ENCODE results near the gene CD109. TPM values are rescaled to one million over a fixed set of nuclear protein-coding genes. Genes with fewer than 3 reads are reported as not detected.
"Not testable (repeated sequence)": the region's sequence is repeated elsewhere in the genome, so short reads cannot be mapped to it uniquely, and the experiment has no call there.

Gene CD109
- total RNA-seq, 1 donor from 2014 or later = 27.4 TPM

GRCh38 chr6:73679009-73679408 lies 17.0 kb upstream of the CD109 start:
- Histone ChIP-seq H3K36me3 (ENCODE audit: control insufficient read depth, insufficient read depth, low read length) (no peaks in the 10 kb centered on the region), H3K4me3 (ENCODE audit: low read depth, low read length) (no peak overlapping the region), H3K27me3 (ENCODE audit: control insufficient read depth, insufficient read depth, low read length) (no peaks in the 10 kb centered on the region)
- TF ChIP-seq CTCF (IDR thresholded peaks at IDR 0.05; ENCODE audit: insufficient read depth, low read length, severe bottlenecking) = no peak
- DNase-seq (ENCODE audit: low read depth) (no peak), FAIRE-seq (no peak)

DNA sequence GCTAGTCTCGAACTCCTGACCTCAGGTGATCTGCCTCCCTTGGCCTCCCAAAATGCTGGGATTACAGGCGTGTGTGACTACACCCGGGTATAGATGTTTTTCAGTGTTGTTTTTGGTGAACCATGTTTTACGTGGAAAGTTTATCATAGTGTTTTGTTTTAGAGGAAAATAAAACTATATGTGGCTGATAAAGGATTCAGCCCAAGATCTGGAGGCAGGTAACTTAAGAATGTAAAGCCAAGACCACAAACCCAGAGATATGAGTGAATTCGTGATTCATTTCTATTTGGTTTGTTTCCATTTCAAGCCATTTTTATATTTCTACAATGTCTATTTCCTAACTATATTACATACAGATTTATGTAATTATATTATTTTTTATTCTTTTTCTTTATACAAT lies 16.2 kb upstream of the CD109 start:
- not testable (repeated sequence) for FAIRE-seq; H3K4me3 ChIP-seq (ENCODE audit: low read depth, low read length); DNase-seq (ENCODE audit: low read depth)

DNA sequence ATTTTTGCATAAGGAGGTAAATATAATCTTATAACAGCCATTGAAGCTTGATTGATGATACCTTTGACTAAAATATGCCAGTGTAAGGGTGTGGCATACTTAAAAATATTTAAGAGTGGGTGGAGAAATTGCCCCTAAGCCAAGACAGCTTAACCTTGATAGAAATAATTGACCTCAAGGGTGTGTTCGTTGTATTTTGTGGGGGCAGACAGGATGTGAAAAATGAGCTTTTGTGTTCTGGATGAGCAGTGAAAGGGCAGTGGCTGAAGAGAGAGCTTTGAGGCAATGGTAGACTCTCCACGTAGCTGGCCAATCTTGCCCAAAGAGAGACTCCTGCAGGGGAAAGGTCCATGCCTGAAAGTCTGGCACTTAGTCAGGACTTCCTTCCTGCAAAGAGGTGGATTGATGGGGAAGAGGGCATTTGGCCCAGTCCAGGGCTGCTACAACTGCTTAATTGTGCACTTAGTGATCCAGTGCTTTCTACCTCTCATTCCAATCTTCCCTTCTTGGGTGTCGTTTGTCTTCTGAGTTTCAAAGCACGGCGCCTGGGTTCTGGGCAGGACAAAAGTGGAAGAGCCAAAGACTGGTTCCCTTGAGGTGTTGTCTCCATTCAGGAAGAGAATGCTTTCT lies 15.6 kb upstream of the CD109 start:
- DNase-seq (ENCODE audit: low read depth) (no peak), FAIRE-seq (no peak)
- no peak overlapping the region for H3K4me3 ChIP-seq (ENCODE audit: low read depth, low read length)

More for the DNA sequence above, 16.2 kb upstream of the CD109 start:
- H3K36me3 ChIP-seq (ENCODE audit: control insufficient read depth, insufficient read depth, low read length); H3K27me3 ChIP-seq (ENCODE audit: control insufficient read depth, insufficient read depth, low read length): not testable (repeated sequence)

GRCh38 chr6:73683574-73683973 lies 12.4 kb upstream of the CD109 start:
- not testable (repeated sequence) for DNase-seq (ENCODE audit: low read depth); H3K27me3 ChIP-seq (ENCODE audit: control insufficient read depth, insufficient read depth, low read length); H3K36me3 ChIP-seq (ENCODE audit: control insufficient read depth, insufficient read depth, low read length); FAIRE-seq; H3K4me3 ChIP-seq (ENCODE audit: low read depth, low read length)

More for the DNA sequence above, 15.6 kb upstream of the CD109 start:
- Histone ChIP-seq H3K36me3 (ENCODE audit: control insufficient read depth, insufficient read depth, low read length) (no peaks in the 10 kb centered on the region), H3K27me3 (ENCODE audit: control insufficient read depth, insufficient read depth, low read length) (no peaks in the 10 kb centered on the region)
- no peak for TF ChIP-seq CTCF (IDR thresholded peaks at IDR 0.05; ENCODE audit: insufficient read depth, low read length, severe bottlenecking)

GRCh38 chr6:73688351-73688750 lies 7.7 kb upstream of the CD109 start:
- DNase-seq (ENCODE audit: low read depth) (no peak), FAIRE-seq (no peak)
- no peak overlapping the region for H3K4me3 ChIP-seq (ENCODE audit: low read depth, low read length)
- H3K27me3 ChIP-seq (ENCODE audit: control insufficient read depth, insufficient read depth, low read length) = no peaks in the 10 kb centered on the region
- H3K36me3 ChIP-seq (ENCODE audit: control insufficient read depth, insufficient read depth, low read length) = no peaks in the 10 kb centered on the region
- TF ChIP-seq CTCF (IDR thresholded peaks at IDR 0.05; ENCODE audit: insufficient read depth, low read length, severe bottlenecking) = no peak

DNA sequence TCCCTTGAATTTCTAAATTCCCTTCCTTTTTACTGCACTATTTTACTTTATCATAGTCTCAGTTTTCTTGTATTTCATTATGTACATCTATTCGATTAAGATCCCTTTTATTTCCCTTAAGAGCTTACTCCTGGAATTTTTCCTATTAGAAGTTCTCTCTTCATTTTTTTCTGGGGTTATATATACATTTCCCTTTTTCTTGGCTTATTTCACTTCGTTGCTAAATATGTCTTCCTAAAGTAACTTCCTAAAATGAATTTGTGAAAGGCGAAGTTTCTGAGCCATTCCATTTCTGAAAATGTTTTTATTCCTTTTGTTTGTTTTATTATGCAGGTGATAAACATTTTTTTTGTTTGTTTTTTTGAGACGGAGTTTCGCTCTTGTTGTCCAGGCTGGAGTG lies 5.9 kb upstream of the CD109 start:
- FAIRE-seq = no peak
- Histone ChIP-seq H3K36me3 (ENCODE audit: control insufficient read depth, insufficient read depth, low read length) (no peaks in the 10 kb centered on the region), H3K4me3 (ENCODE audit: low read depth, low read length) (no peak overlapping the region), H3K27me3 (ENCODE audit: control insufficient read depth, insufficient read depth, low read length) (no peaks in the 10 kb centered on the region)
- no peak for TF ChIP-seq CTCF (IDR thresholded peaks at IDR 0.05; ENCODE audit: insufficient read depth, low read length, severe bottlenecking)
- no peak for DNase-seq (ENCODE audit: low read depth)

GRCh38 chr6:73691512-73691911 lies 4.5 kb upstream of the CD109 start:
- Histone ChIP-seq H3K27me3 (ENCODE audit: control insufficient read depth, insufficient read depth, low read length) (no peaks in the 10 kb centered on the region), H3K4me3 (ENCODE audit: low read depth, low read length) (no peak overlapping the region), H3K36me3 (ENCODE audit: control insufficient read depth, insufficient read depth, low read length) (no peaks in the 10 kb centered on the region)
- TF ChIP-seq CTCF (IDR thresholded peaks at IDR 0.05; ENCODE audit: insufficient read depth, low read length, severe bottlenecking) = no peak
- FAIRE-seq (peak; percentile 62), DNase-seq (ENCODE audit: low read depth) (peak; percentile 25)
